ENCODE data around the gene METAP1D.
A peak's percentile ranks its signal among the peaks of the same experiment; 100 is the strongest.

METAP1D gene

GRCh38 chr2:171999161-171999560 is 592 bp upstream of the METAP1D start:
- no peak for ATAC-seq

GRCh38 chr2:172000696-172001361 is 1.1 kb downstream of the METAP1D start:
- ATAC-seq: no peak

- no peak for ATAC-seq
These were observed 7.6 kb downstream of the METAP1D start for GRCh38 chr2:172007372-172007771.

GRCh38 chr2:172009823-172010222 is 10.1 kb downstream of the METAP1D start:
- no peak for ATAC-seq

GRCh38 chr2:172011812-172012575 is 12.2 kb downstream of the METAP1D start:
- peak in 1 of 2 donors; percentile 33 for ATAC-seq

GRCh38 chr2:172012677-172013391 is 13.1 kb downstream of the METAP1D start:
- no peak for ATAC-seq

GRCh38 chr2:172013396-172013795 is 13.6 kb downstream of the METAP1D start:
- no peak for ATAC-seq

GRCh38 chr2:172021074-172021931 is 21.6 kb downstream of the METAP1D start:
- ATAC-seq: no peak

- ATAC-seq: no peak
These were observed 22.2 kb downstream of the METAP1D start for GRCh38 chr2:172021955-172022354.

- no peak for ATAC-seq
These were observed 31.8 kb downstream of the METAP1D start for GRCh38 chr2:172031536-172031935.

- ATAC-seq: no peak
These were observed 38.4 kb downstream of the METAP1D start for GRCh38 chr2:172038121-172038520.

- ATAC-seq: no peak
These were observed 38.9 kb downstream of the METAP1D start for GRCh38 chr2:172038604-172039003.

GRCh38 chr2:172039011-172039704 is 39.4 kb downstream of the METAP1D start:
- no peak for ATAC-seq

GRCh38 chr2:172040311-172040710 is 40.6 kb downstream of the METAP1D start:
- ATAC-seq: no peak

GRCh38 chr2:172046080-172046678 is 46.4 kb downstream of the METAP1D start:
- no peak for ATAC-seq

- no peak for ATAC-seq
These were observed 47.3 kb downstream of the METAP1D start for GRCh38 chr2:172046866-172047565.

GRCh38 chr2:172047566-172048507 is 48.1 kb downstream of the METAP1D start:
- no peak for ATAC-seq

- ATAC-seq: no peak
These were observed 49.1 kb downstream of the METAP1D start for GRCh38 chr2:172048508-172049503.

Measured in activated CD4-positive, CD25-positive, alpha-beta regulatory T cell treated with anti-CD3 and anti-CD28 coated beads, Interleukin-2, amount 50 U/mL, for 24 hours (primary cell).